Ammon's horn (tissue), 1 donor: ENCODE results near the gene ERICH6B.
A peak's percentile ranks its signal among the peaks of the same experiment; 100 is the strongest.

Experiments used
- DNase-seq: peaks from one replicate; pipeline ENCODE4 v3.0.0-alpha.2; 2016; ENCODE audit warnings: low spot score

The ERICH6B gene

GRCh38 chr13:45542391-45542790 is 73.1 kb downstream of the ERICH6B start:
- no peak for DNase-seq

GRCh38 chr13:45541806-45542205 is 73.7 kb downstream of the ERICH6B start:
- DNase-seq: no peak

- no peak for DNase-seq
Measured at GRCh38 chr13:45540864-45541263, 74.7 kb downstream of the ERICH6B start.

- DNase-seq: no peak
Measured at GRCh38 chr13:45540195-45540594, 75.3 kb downstream of the ERICH6B start.

- DNase-seq: no peak
Measured at GRCh38 chr13:45538382-45538781, 77.2 kb downstream of the ERICH6B start.

GRCh38 chr13:45537516-45537915 is 78.0 kb downstream of the ERICH6B start:
- no peak for DNase-seq

GRCh38 chr13:45536224-45536623 is 79.3 kb downstream of the ERICH6B start:
- DNase-seq: no peak

- no peak for DNase-seq
Measured at GRCh38 chr13:45534604-45535003, 80.9 kb downstream of the ERICH6B start.

- no peak for DNase-seq
Measured at GRCh38 chr13:45529758-45530157, 85.8 kb downstream of the ERICH6B start.

- no peak for DNase-seq
Measured at GRCh38 chr13:45527699-45528462, 87.7 kb downstream of the ERICH6B start.

- DNase-seq: no peak
Measured at GRCh38 chr13:45522571-45522970, 93.0 kb downstream of the ERICH6B start.

GRCh38 chr13:45521297-45521696 is 94.2 kb downstream of the ERICH6B start:
- peak; percentile 35 for DNase-seq

- DNase-seq: no peak
Measured at GRCh38 chr13:45519493-45519892, 96.0 kb downstream of the ERICH6B start.

- no peak for DNase-seq
Measured at GRCh38 chr13:45518525-45519245, 96.9 kb downstream of the ERICH6B start.

GRCh38 chr13:45516757-45517156 is 98.8 kb downstream of the ERICH6B start:
- no peak for DNase-seq

GRCh38 chr13:45512098-45512496 is 103.4 kb downstream of the ERICH6B start:
- no peak for DNase-seq

- DNase-seq: peak; percentile 86
Measured at GRCh38 chr13:45511310-45512097, 104.0 kb downstream of the ERICH6B start.

- DNase-seq: no peak
Measured at GRCh38 chr13:45510672-45511071, 104.9 kb downstream of the ERICH6B start.

- DNase-seq: no peak
Measured at GRCh38 chr13:45508776-45509175, 106.8 kb downstream of the ERICH6B start.

GRCh38 chr13:45506811-45507210 is 108.7 kb downstream of the ERICH6B start:
- no peak for DNase-seq

- DNase-seq: no peak
Measured at GRCh38 chr13:45503658-45504057, 111.9 kb downstream of the ERICH6B start.

- DNase-seq: no peak
Measured at GRCh38 chr13:45501175-45501526, 114.4 kb downstream of the ERICH6B start.
